Immature natural killer cell (primary cell): ENCODE measurements around the gene OR2S2. TPM values are rescaled to one million over a fixed set of nuclear protein-coding genes. Genes with fewer than 3 reads are reported as not detected.
"Not testable (repeated sequence)": the region's sequence is repeated elsewhere in the genome, so short reads cannot be mapped to it uniquely, and the experiment has no call there.

Source experiments
- DNase-seq, 3 donors: peaks; one replicate each; pipeline ENCODE4 v3.0.0; 2022; ENCODE audit warnings: mixed read lengths in 1 of 3
- H3K27ac Mint-ChIP-seq, 6 donors: one replicate each; pipeline ENCODE4 v1.8.0; 2020; ENCODE audit warnings: mixed read lengths in 6 of 6, mild to moderate bottlenecking in 5 of 6, inconsistent platforms in 4 of 6, moderate library complexity in 3 of 6
- H3K27me3 Mint-ChIP-seq, 3 donors: one replicate each; pipeline ENCODE4 v1.8.0; 2020 to 2021; ENCODE audit warnings: low read depth in 3 of 3, mild to moderate bottlenecking in 3 of 3, mixed read lengths in 3 of 3, moderate library complexity in 3 of 3, inconsistent platforms in 1 of 3
- H3K36me3 Mint-ChIP-seq, 3 donors: one replicate each; pipeline ENCODE4 v1.8.0; 2020; ENCODE audit warnings: mixed read lengths in 3 of 3, inconsistent platforms in 2 of 3, mild to moderate bottlenecking in 2 of 3
- H3K4me1 Mint-ChIP-seq, 2 donors: one replicate each; pipeline ENCODE4 v1.8.0; 2020; ENCODE audit warnings: inconsistent platforms in 2 of 2, mild to moderate bottlenecking in 2 of 2, mixed read lengths in 2 of 2, moderate library complexity in 1 of 2
- H3K4me3 Mint-ChIP-seq, 5 donors: one replicate each; pipeline ENCODE4 v1.8.0; 2020; ENCODE audit warnings: mild to moderate bottlenecking in 5 of 5, mixed read lengths in 5 of 5, inconsistent platforms in 3 of 5, moderate library complexity in 3 of 5
- H3K9me3 Mint-ChIP-seq, 6 donors: one replicate each; pipeline ENCODE4 v1.8.0; 2020; ENCODE audit warnings: mild to moderate bottlenecking in 6 of 6, mixed read lengths in 6 of 6, inconsistent platforms in 4 of 6, moderate library complexity in 3 of 6
- polyA plus RNA-seq, 3 donors: library from polyadenylated mRNA; unstranded; fragments of 300-500 nt; fragmentation: Illumina TruSeq; gene quantifications; one replicate each; pipeline ENCODE4 v1.2.3, GENCODE V29; 2021

Gene OR2S2
- polyA plus RNA-seq, 3 donors from 2014 or later = not detected

DNA sequence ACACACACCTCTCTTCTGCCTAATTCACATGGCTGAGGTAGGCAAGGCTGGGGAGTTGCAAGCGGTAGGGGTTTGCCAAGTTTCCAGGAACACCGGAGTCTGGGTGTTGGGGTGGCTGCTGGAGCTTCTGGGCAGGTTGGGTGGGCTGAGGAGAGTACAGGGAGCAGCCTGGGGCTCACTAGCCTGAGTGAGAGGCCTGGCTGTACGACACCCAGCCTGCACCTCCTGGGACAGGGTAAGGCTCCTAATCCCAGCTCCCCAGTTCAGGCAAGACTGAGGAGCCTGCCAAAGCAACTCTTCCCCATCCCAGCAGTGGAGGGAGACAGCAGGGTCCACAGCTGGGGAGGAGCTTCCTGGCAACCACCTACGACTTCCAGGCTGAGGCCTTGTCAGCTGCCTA lies 40.7 kb downstream of the OR2S2 start:
- Mint-ChIP-seq H3K9me3 (no peaks in the 10 kb centered on the region), H3K27ac (no peak overlapping the region), H3K36me3 (no peaks in the 10 kb centered on the region), H3K4me1 (no peaks in the 10 kb centered on the region), H3K27me3 (peaks cover 0 to 2% (median 0%) of the 10 kb centered on the region in 3 donors), H3K4me3 (no peak overlapping the region)
- DNase-seq = no peak

DNA sequence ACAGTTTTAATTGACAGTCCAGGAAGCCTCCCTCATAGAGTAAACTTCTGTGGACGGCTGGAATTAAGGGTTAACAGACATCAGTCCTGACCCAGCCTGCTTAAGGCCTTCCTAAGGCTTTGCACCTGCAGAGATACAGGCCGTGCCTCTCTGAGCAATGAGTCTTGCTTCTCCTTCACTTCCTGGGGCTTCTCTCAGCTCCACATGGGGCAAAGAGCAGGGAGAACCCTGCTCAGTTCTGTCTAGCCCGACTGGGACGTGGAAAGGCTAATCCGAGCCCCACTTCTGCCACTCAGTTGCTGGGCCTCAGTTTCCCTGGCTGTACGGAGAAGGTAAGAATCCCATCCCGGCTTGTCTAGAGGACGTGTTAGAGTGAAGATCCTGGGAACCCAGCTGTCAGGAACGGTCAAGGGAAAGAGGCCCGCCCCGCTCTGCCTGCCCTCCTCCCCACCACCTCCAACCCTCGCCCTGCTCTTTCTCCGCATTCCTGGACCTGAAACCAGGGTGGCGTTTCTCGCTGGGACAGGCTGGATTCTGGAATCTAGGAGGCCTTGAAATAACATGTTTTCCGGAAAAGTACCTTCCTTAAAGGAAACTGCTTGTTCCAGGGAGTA lies 42.2 kb downstream of the OR2S2 start:
- Mint-ChIP-seq H3K4me3 (no peak overlapping the region), H3K27ac (no peak overlapping the region), H3K36me3 (no peaks in the 10 kb centered on the region), H3K9me3 (no peaks in the 10 kb centered on the region), H3K27me3 (no peaks in the 10 kb centered on the region), H3K4me1 (peaks cover 2 to 6% of the 10 kb centered on the region in 2 donors)
- DNase-seq = no peak

DNA sequence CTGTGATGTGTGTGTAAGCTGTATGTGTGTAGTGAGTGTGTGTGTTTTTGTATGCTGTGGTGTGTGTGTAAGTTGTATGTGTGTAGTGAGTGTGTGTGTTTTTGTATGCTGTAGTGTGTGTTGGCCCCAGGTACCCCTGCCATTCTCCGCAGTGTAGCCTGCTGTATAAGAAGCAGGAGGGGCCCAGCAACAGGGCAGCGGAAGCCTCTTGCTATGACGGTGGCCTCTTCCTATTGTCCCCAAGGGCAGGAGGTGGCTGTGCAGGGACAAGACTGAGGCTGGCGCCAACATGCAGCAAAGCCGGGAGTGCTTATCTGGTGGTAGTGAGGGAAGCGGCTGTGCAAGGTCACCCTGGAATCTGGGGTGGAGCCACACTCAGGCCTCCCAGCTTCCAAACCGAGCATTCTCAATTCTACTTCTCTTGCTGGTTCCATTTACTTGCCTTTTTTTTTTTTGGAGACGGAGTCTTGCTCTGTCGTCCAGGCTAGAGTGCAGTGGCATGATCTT lies 43.6 kb downstream of the OR2S2 start:
- DNase-seq = peak in 1 of 3 donors; percentile 13
- no peaks in the 10 kb centered on the region for H3K9me3 Mint-ChIP-seq
- no peak overlapping the region for H3K4me3 Mint-ChIP-seq
- no peaks in the 10 kb centered on the region for H3K36me3 Mint-ChIP-seq
- H3K4me1 Mint-ChIP-seq = peaks cover 2 to 8% of the 10 kb centered on the region in 2 donors
- no peak overlapping the region for H3K27ac Mint-ChIP-seq
- no peaks in the 10 kb centered on the region for H3K27me3 Mint-ChIP-seq

- not testable (repeated sequence) for H3K4me3 Mint-ChIP-seq, H3K36me3 Mint-ChIP-seq, DNase-seq, H3K9me3 Mint-ChIP-seq, H3K27me3 Mint-ChIP-seq, H3K4me1 Mint-ChIP-seq, H3K27ac Mint-ChIP-seq
Measured at GRCh38 chr9:35913429-35913828, 44.5 kb downstream of the OR2S2 start.

DNA sequence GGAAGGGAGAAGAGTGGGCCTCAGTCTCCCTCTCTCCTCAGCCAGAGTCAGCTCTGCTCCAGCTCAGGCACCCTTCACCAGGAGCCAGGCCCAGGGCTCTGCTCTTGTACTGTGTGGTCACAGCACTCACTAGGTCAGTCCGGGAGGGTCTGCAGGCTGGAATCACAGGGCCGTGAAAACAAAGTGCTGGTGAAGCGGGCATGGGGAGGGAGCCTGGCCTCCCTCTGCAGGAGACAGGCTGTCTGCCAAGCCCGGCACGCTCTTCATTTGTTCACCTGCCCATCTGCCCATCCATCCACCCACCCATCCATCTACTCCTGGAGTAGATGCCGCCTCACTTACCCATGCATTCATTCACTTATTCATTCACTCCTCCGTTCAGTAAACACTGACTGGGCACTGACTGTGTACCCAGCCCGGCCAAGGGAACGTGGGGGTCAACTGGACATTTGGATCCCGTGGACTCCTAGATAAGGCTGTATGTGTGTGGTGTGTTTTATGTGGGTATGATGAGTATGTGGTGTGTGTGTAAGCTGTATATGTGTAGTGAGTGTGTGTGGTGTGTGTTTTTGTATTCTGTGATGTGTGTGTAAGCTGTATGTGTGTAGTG lies 45.1 kb downstream of the OR2S2 start:
- DNase-seq = no peak
- Mint-ChIP-seq H3K27ac (no peak overlapping the region), H3K9me3 (no peaks in the 10 kb centered on the region), H3K4me1 (peaks cover 2 to 8% of the 10 kb centered on the region in 2 donors), H3K4me3 (no peak overlapping the region), H3K36me3 (no peaks in the 10 kb centered on the region), H3K27me3 (peaks cover 0 to 1% (median 0%) of the 10 kb centered on the region in 3 donors)

DNA sequence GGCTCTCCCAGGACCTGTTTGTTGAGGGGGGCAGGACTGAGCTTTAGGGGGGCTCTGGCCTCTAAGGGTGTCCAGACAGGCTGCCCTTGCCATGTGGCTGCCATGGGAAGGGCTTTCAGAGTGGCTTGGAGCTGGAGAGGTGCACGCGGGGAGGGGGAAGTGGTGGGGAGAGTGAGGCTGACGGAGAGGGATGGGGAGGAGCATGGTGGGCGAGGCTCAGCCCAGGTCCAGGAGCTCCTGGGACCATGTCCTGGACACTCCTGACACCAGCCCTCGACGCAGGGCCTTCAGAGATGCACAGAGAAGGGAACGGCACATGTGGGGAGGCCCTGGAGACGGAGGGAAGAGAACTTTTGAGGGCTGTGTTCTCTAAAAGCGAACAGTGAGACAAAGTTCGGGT lies 46.3 kb downstream of the OR2S2 start:
- DNase-seq = no peak
- peaks cover 2 to 8% of the 10 kb centered on the region in 2 donors for H3K4me1 Mint-ChIP-seq
- H3K27me3 Mint-ChIP-seq = peaks cover 0 to 1% (median 0%) of the 10 kb centered on the region in 3 donors
- no peak overlapping the region for H3K27ac Mint-ChIP-seq
- no peaks in the 10 kb centered on the region for H3K9me3 Mint-ChIP-seq
- no peaks in the 10 kb centered on the region for H3K36me3 Mint-ChIP-seq
- no peak overlapping the region for H3K4me3 Mint-ChIP-seq

DNA sequence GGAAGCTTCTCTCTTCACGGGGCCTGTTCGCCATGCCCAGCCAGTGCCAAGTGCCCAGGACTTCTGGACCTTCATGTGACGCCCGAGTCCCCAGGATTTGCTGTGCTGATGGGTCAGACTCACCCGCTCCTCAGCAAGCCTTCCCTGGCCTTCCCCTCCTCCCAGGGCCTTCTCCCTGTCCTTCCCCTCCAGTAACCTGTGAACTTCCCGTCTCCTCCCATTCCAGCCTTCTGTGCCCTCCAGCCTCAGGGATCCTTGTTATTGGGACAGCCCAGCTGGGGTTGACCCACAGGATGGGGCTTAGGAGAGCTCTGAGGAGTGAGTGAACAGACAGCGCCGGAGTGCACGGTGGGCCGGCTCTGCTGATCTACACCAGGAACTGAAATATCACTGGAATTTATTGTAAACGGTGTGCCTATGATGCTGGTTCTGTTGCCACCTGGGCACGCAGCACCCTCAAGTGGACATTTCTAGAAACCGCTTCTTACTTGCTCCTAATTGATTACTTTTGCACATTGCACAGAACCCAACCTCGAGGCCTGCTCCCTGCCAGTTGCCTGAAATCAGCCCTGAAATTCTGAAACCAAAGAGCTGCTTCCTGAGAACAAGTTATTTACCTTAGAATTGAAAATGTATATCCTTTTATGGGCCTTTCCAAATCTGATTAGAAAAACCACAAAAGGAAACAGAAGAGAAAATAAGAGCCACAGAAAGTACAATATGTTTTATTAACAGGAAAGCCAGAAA lies 47.2 kb downstream of the OR2S2 start:
- peak overlapping the region in 1 of 5 donors; percentile 13 for H3K4me3 Mint-ChIP-seq
- no peak for DNase-seq
- H3K27ac Mint-ChIP-seq = peak overlapping the region in 1 of 6 donors; percentile 34
- peaks cover 2 to 8% of the 10 kb centered on the region in 2 donors for H3K4me1 Mint-ChIP-seq
- no peaks in the 10 kb centered on the region for H3K9me3 Mint-ChIP-seq
- peaks cover 0 to 1% (median 0%) of the 10 kb centered on the region in 3 donors for H3K27me3 Mint-ChIP-seq
- no peaks in the 10 kb centered on the region for H3K36me3 Mint-ChIP-seq

- Mint-ChIP-seq H3K4me3 (no peak overlapping the region), H3K36me3 (no peaks in the 10 kb centered on the region), H3K27me3 (peaks cover 0 to 1% (median 0%) of the 10 kb centered on the region in 3 donors), H3K4me1 (peaks cover 2 to 8% of the 10 kb centered on the region in 2 donors), H3K9me3 (no peaks in the 10 kb centered on the region), H3K27ac (no peak overlapping the region)
- no peak for DNase-seq
Measured at GRCh38 chr9:35909687-35910612, 48.0 kb downstream of the OR2S2 start.

DNA sequence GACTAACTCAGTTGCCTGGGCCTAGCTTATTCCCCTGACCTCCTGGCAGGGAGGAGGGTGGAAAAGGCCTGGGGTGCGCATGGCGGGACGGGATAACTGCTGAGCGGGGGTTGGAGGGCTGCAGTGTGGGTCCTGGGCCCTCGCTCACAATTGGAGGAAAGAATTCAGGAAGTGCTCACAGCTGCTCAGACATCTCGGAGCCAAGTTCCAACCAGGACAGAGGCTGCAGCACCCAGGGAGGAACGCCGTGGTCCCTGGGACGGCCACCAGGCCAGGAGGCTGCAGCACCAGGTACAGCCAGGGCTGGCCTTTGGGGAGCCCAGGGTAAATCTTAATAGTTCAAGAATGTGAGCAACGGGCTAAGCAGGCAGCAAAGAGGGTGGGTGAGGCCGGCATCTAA lies 48.7 kb downstream of the OR2S2 start, which contains the start of gene SPAAR:
TSS of gene SPAAR (plus strand) at position 217 of the 400 bp plus-strand sequence. CDS start 974 bp downstream, outside the sequence.
- peaks cover 0 to 1% (median 1%) of the 10 kb centered on the region in 3 donors for H3K27me3 Mint-ChIP-seq
- no peak for DNase-seq
- H3K9me3 Mint-ChIP-seq = no peaks in the 10 kb centered on the region
- no peak within 1 kb of the TSS for H3K4me3 Mint-ChIP-seq
- H3K4me1 Mint-ChIP-seq = peaks cover 2 to 8% of the 10 kb centered on the region in 2 donors
- H3K36me3 Mint-ChIP-seq = no peaks in the 10 kb centered on the region
- H3K27ac Mint-ChIP-seq = no peak within 1 kb of the TSS

DNA sequence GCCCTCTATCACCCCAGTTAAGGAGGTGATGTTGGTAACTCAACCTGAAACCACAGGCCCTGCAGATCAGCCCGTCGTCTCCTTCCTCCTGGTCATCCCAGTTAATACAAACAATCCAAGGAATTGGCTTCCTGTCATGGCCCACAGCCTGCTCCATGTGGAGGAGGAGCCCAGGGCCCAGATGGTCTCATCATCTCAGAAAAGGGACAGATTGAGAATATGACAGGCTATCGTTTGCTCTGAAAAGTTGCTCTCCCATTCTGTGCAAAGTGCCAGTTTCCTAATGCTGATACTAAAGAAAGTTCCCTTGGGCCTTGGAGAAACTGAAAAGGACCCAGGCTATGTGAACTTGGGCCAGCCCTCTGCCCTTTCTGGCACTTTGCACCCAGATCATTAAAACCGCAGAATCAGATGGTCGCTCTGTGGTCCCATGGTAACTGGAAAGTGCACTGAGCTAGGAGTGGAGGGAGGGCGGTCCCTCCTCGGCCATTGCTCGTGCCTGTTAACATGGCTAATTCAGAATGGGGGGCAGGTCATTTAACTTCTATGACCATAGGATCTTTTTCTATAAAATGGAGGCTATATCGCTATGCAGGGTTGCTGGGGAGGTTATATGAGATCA lies 49.3 kb downstream of the OR2S2 start:
- Mint-ChIP-seq H3K4me3 (no peak overlapping the region), H3K36me3 (no peaks in the 10 kb centered on the region), H3K9me3 (no peaks in the 10 kb centered on the region), H3K4me1 (peaks cover 2 to 8% of the 10 kb centered on the region in 2 donors), H3K27ac (no peak overlapping the region), H3K27me3 (peaks cover 1 to 5% (median 1%) of the 10 kb centered on the region in 3 donors)
- DNase-seq = no peak

DNA sequence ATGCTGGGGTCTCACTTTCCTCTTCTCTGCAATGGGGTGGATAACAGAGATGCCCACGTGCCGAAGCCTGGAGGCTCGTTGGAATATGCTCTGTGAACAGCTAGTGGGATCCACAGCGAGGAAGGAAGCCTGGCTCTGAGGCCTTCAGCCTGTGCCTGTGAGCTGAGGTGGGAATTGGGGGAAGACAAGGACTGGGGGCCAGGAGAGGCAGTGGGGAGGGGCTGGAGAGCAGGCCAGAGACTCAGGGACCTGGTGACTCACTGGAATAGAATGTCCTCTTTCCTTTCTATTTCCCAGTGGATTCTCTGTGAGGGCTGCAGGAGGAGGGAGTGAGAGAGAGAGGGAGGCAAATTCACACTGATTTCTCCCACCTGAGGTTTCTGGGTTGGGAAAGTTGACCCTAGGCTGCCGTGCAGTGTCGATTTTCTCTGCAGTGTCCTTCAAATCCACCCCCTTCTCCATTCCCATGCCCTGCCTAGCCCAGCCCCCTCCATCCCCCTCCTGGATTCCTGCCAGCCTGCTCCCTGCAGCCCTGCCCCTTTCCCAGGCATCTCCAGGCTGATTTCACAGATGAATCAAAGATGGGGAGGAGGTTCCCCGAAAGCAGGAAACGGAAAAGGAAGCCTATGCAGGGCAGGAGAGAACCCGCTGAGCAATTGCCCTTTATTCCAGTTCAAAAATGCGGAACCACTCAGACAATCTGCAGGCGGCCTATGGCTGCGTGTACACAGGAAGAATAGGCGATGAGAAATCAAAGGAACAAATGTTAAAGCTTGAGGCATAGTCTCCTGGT lies 50.0 kb downstream of the OR2S2 start:
- DNase-seq = no peak
- Mint-ChIP-seq H3K9me3 (no peaks in the 10 kb centered on the region), H3K4me1 (peaks cover 2 to 8% of the 10 kb centered on the region in 2 donors), H3K27me3 (peaks cover 1 to 6% (median 1%) of the 10 kb centered on the region in 3 donors), H3K27ac (no peak overlapping the region), H3K4me3 (no peak overlapping the region), H3K36me3 (no peaks in the 10 kb centered on the region)
